HepG2 (cell line): ENCODE data around the gene NRP1. TPM values are rescaled to one million over a fixed set of nuclear protein-coding genes. Genes with fewer than 3 reads are reported as not detected.

Source experiments
- ATAC-seq: fragments of 200-7000 bp; cut with Tn5 transposase; 3 replicates; pipeline ENCODE4 v1.9.1; 2020; ENCODE audit warnings: mild to moderate bottlenecking, moderate library complexity
- BruUV-seq: library from RNA; stranded (reverse); fragments of 400-500 nt; replicated peaks from 2 replicates; lab custom pipeline; 2021; lab: Mats Ljungman, UMichigan
- CTCF ChIA-PET: fragments of 300-600 bp; formaldehyde crosslinking; extraction: SDS; loops from one replicate; lab custom pipeline; 2021; ENCODE audit warnings: low total read pairs, inconsistent platforms, low intra/inter-chr PET ratio; lab: Yijun Ruan, JAX
- POLR2A ChIA-PET: fragments of 350-600 bp; sonication (Branson Sonifier 250); formaldehyde crosslinking; loops from one replicate; lab custom pipeline; 2020; ENCODE audit warnings: antibody characterized with exemption, inconsistent platforms; lab: Yijun Ruan, JAX
- DNase-seq: peaks from one replicate; pipeline ENCODE4 v3.0.0-alpha.2; 2015; ENCODE audit warnings: low spot score
- FAIRE-seq: peaks from 3 replicates; lab custom pipeline; 2011; peaks lifted over from hg19 to GRCh38; lab: Jason Lieb, UNC
- H2AFZ ChIP-seq: one replicate; pipeline ENCODE4 v1.6.1; 2011; ENCODE audit warnings: low read length, inconsistent platforms
- H3K27ac ChIP-seq: fragments of 300-600 bp; 3 replicates; pipeline ENCODE4 v1.8.0; 2011; ENCODE audit warnings: mixed run types, mild to moderate bottlenecking, mixed read lengths, low read length, inconsistent platforms; ENCODE audit not compliant: insufficient read depth; ENCODE audit errors: extremely low read length
- H3K27me3 ChIP-seq, 2 experiments: fragments of 200-600 bp in 1 of 2; 2 replicates in 1 of 2; 3 replicates in 1 of 2; pipeline versions ENCODE4 v1.6.0 to v1.8.0; 2011; ENCODE audit warnings: low read length in 2 of 2, mild to moderate bottlenecking in 2 of 2, moderate library complexity in 2 of 2, inconsistent platforms in 1 of 2; ENCODE audit not compliant: insufficient read depth in 2 of 2, control insufficient read depth in 1 of 2
- H3K36me3 ChIP-seq, 2 experiments: fragments of 200-600 bp in 1 of 2; replicated peaks in 1 of 2; 2 replicates in 1 of 2; 3 replicates in 1 of 2; pipeline versions ENCODE4 v1.5.1 to v1.8.0; 2011; ENCODE audit warnings: low read length in 2 of 2, inconsistent platforms in 1 of 2; ENCODE audit not compliant: insufficient read depth in 2 of 2, control insufficient read depth in 1 of 2
- H3K4me1 ChIP-seq: 2 replicates; pipeline ENCODE4 v1.5.1; 2012; ENCODE audit warnings: low read length, inconsistent platforms; ENCODE audit not compliant: insufficient read depth
- H3K4me2 ChIP-seq: 2 replicates; pipeline ENCODE4 v1.6.0; 2011; ENCODE audit warnings: low read depth, low read length, inconsistent platforms
- H3K4me3 ChIP-seq, 3 experiments: fragments of 200-600 bp in 1 of 3; sonication (generic), shearing (Covaris generic) in 1 of 3; replicated peaks in 1 of 3; 2 replicates each; pipeline ENCODE4 v1.5.1; 2011 to 2016; ENCODE audit warnings: low read length in 3 of 3, inconsistent platforms in 2 of 3, low read depth in 2 of 3, mild to moderate bottlenecking in 2 of 3, control low read depth in 1 of 3, mixed read lengths in 1 of 3; ENCODE audit not compliant: insufficient read depth in 1 of 3
- H3K79me2 ChIP-seq: one replicate; pipeline ENCODE4 v1.6.1; 2011; ENCODE audit warnings: low read length, inconsistent platforms; ENCODE audit not compliant: insufficient read depth
- H3K9ac ChIP-seq: 2 replicates; pipeline ENCODE4 v1.6.0; 2011; ENCODE audit warnings: mild to moderate bottlenecking, low read depth, low read length, inconsistent platforms; ENCODE audit not compliant: insufficient read depth
- H3K9me3 ChIP-seq: 2 replicates; pipeline ENCODE4 v1.5.1; 2012; ENCODE audit warnings: mild to moderate bottlenecking, low read length
- H4K20me1 ChIP-seq: 2 replicates; pipeline ENCODE4 v1.6.0; 2011; ENCODE audit warnings: inconsistent platforms, mild to moderate bottlenecking, low read length, moderate library complexity; ENCODE audit not compliant: insufficient read depth
- ATF6 ChIP-seq: sonication (generic); formaldehyde crosslinking; conservative IDR thresholded peaks from 2 replicates; pipeline ENCODE4 v1.4.0; 2020; ENCODE audit warnings: missing genetic modification reagents
- BATF2 ChIP-seq: sonication (generic); formaldehyde crosslinking; IDR thresholded peaks from 2 replicates; pipeline ENCODE4 v1.8.0; 2022; ENCODE audit warnings: mild to moderate bottlenecking, missing genetic modification reagents, moderate library complexity
- BHLHE40 ChIP-seq: IDR thresholded peaks from 2 replicates; pipeline ENCODE4 v1.6.1; 2011; ENCODE audit warnings: low read length, improper control_type of control experiment
- CREB3 ChIP-seq: sonication (generic); formaldehyde crosslinking; IDR thresholded peaks from 2 replicates; pipeline ENCODE4 v1.5.0; 2020; ENCODE audit warnings: missing genetic modification reagents
- HNRNPL ChIP-seq: fragments of 200-400 bp; formaldehyde crosslinking; IDR thresholded peaks from 2 replicates; pipeline ENCODE4 v1.6.1; 2017; ENCODE audit warnings: mild to moderate bottlenecking, low read depth, low read length
- JARID2 ChIP-seq: sonication (generic); formaldehyde crosslinking; IDR thresholded peaks from 2 replicates; pipeline ENCODE4 v1.8.1; 2023; ENCODE audit warnings: missing genetic modification reagents, inconsistent platforms; ENCODE audit not compliant: insufficient replicate concordance
- PAF1 ChIP-seq: IDR thresholded peaks from 2 replicates; pipeline ENCODE4 v1.6.1; 2016; ENCODE audit warnings: missing genetic modification reagents, missing compliant biosample characterization
- SKIL ChIP-seq: sonication (generic); formaldehyde crosslinking; IDR thresholded peaks from 2 replicates; pipeline ENCODE4 v1.8.0; 2022; ENCODE audit warnings: missing genetic modification reagents, mild to moderate bottlenecking, moderate library complexity, borderline replicate concordance
- TGIF2 ChIP-seq: IDR thresholded peaks from 2 replicates; pipeline ENCODE4 v1.6.1; 2016; ENCODE audit warnings: control low read depth, missing compliant biosample characterization
- ZNF337 ChIP-seq: sonication (generic); formaldehyde crosslinking; IDR thresholded peaks from 2 replicates; pipeline ENCODE4 v1.5.1; 2020; ENCODE audit warnings: missing genetic modification reagents, low read depth, mild to moderate bottlenecking, borderline replicate concordance
- ZNF484 ChIP-seq: sonication (generic); formaldehyde crosslinking; IDR thresholded peaks from 2 replicates; pipeline ENCODE4 v1.5.1; 2020; ENCODE audit warnings: mild to moderate bottlenecking, low read depth, missing genetic modification reagents, borderline replicate concordance
- ZNF512 ChIP-seq: sonication (generic); formaldehyde crosslinking; IDR thresholded peaks from 2 replicates; pipeline ENCODE4 v1.4.0; 2020; ENCODE audit warnings: mild to moderate bottlenecking, missing genetic modification reagents
- ZNF572 ChIP-seq: sonication (generic); formaldehyde crosslinking; IDR thresholded peaks from 2 replicates; pipeline ENCODE4 v1.5.1; 2020; ENCODE audit warnings: mild to moderate bottlenecking, missing genetic modification reagents
- ZSCAN21 ChIP-seq: sonication (generic); formaldehyde crosslinking; IDR thresholded peaks from 2 replicates; pipeline ENCODE4 v1.8.0; 2022; ENCODE audit warnings: mild to moderate bottlenecking, missing genetic modification reagents, moderate library complexity, borderline replicate concordance
- WGBS: methylation state at CpG from one replicate; pipeline ENCODE4 v1.1.6; 2017; ENCODE audit warnings: low lambda C conversion rate; 5-methylcytosine and 5-hydroxymethylcytosine counted together
- in situ Hi-C: cut with HindIII; loops from 2 replicates; pipeline ENCODE4 v1.10.0; 2017; ENCODE audit warnings: low pct_unique_long_range_greater_than_20kb; ENCODE audit not compliant: extremely low pct_ligation_motif_present
- intact Hi-C: fragments of 100-400 bp; cut with micrococcal nuclease; formaldehyde crosslinking; loops from one replicate; pipeline ENCODE4 v1.10.0; 2022; ENCODE audit not compliant: unreplicated experiment
- polyA plus RNA-seq, 8 experiments: library from polyadenylated mRNA; depleted of rRNA in 3 of 8; stranded (reverse) in 7 of 8; unstranded in 1 of 8; fragments of >200 nt; fragmentation: Illumina TruSeq in 4 of 8; extraction: Trizol in 4 of 8; gene quantifications; 2 replicates each; pipeline versions ENCODE4 v1.2.1 to v1.2.3, GENCODE V29; 2011 to 2016; ENCODE audit warnings: low read depth in 4 of 8, missing spikeins in 1 of 8, mixed read lengths in 1 of 8; ENCODE audit not compliant: insufficient read depth in 1 of 8
- total RNA-seq, 5 experiments: library from RNA; depleted of rRNA; stranded (reverse); fragments of >200 nt; fragmentation: Illumina TruSeq; extraction: Trizol; gene quantifications; 2 replicates each; pipeline ENCODE4 v1.2.3, GENCODE V29; 2016; ENCODE audit warnings: low read depth in 1 of 5

NRP1 gene
- total and polyA plus RNA-seq, 2 of the 13 experiments (the other 11 are each of a cell fraction or from before 2014, with no cell fraction given), result 5.3 to 5.8 TPM

- Histone ChIP-seq H3K4me1 (peaks cover 9% of the 10 kb centered on the region; the same call in 1 of the 2 replicates), H3K9ac (no peak overlapping the region)
- in situ Hi-C loops, result no loop called here
- WGBS, result 0% methylated on average over 1 of the region's 1 CpG
- no peak for ATAC-seq
- POLR2A ChIA-PET, result interaction anchor here (0.6 kb wide), 1 partner anchor 115 kb away, joined by 3 read pairs; no protein-coding TSS in a partner anchor
- TF ChIP-seq TGIF2 (CRISPR knock-in tag) (no peak), ZNF337 (CRISPR knock-in tag) (no peak), ZNF512 (CRISPR knock-in tag) (no peak), ZSCAN21 (CRISPR knock-in tag) (no peak), BHLHE40 (no peak), ATF6 (CRISPR knock-in tag) (no peak), SKIL (CRISPR knock-in tag) (no peak), BATF2 (CRISPR knock-in tag) (no peak), CREB3 (CRISPR knock-in tag) (no peak), ZNF572 (CRISPR knock-in tag) (no peak), JARID2 (no peak), HNRNPL (no peak), PAF1 (CRISPR knock-in tag) (no peak), ZNF484 (CRISPR knock-in tag) (no peak)
- TF ChIP-seq, all 625 proteins: peak for 0
- BruUV-seq, result no TSS peak
- Histone ChIP-seq H3K27ac (no peak overlapping the region), H4K20me1 (no peaks in the 10 kb centered on the region), H3K36me3 (no peaks in the 10 kb centered on the region), H3K9me3 (no peaks in the 10 kb centered on the region), H3K4me2 (no peak overlapping the region), H2AFZ (no peak overlapping the region), H3K79me2 (no peaks in the 10 kb centered on the region), H3K4me3 (no peak overlapping the region), H3K27me3 (peaks cover 0 to 7% of the 10 kb centered on the region in 2 experiments; a peak in 3 of 5 replicates)
- DNase-seq, result no peak
- no peak for FAIRE-seq
- CTCF ChIA-PET, result no interaction called here
- intact Hi-C loops, result no loop called here
Observed at GRCh38 chr10:33136781-33137180, 197.7 kb downstream of the NRP1 start.
